Brain microvascular endothelial cell (primary cell): ENCODE data around the gene PRDX1.

Experiments used
- DNase-seq: peaks from one replicate; pipeline ENCODE4 v3.0.0-alpha.2; 2020
- H3K27ac ChIP-seq: fragments of 250-450 bp; sonication (Bioruptor Pico); 2 replicates; pipeline ENCODE4 v1.5.1; 2020; ENCODE audit warnings: mild to moderate bottlenecking, moderate library complexity
- H3K27me3 ChIP-seq: fragments of 250-450 bp; sonication (Bioruptor Pico); replicated peaks from 2 replicates; pipeline ENCODE4 v1.5.1; 2020; ENCODE audit warnings: mild to moderate bottlenecking
- H3K36me3 ChIP-seq: fragments of 250-450 bp; sonication (Bioruptor Pico); replicated peaks from 2 replicates; pipeline ENCODE4 v1.5.1; 2020; ENCODE audit warnings: mild to moderate bottlenecking
- H3K4me3 ChIP-seq: 2 replicates; pipeline ENCODE4 v1.5.1; 2011; ENCODE audit warnings: low read depth, mild to moderate bottlenecking, control low read depth, low read length, moderate library complexity
- in situ Hi-C: cut with HindIII; loops from 2 replicates; pipeline ENCODE4 v1.10.0; 2017; ENCODE audit warnings: low sequenced_read_pairs, low pct_ligation_motif_present
- TF ChIP-seq, protein P1 (sequence below): IDR thresholded peaks from 2 replicates; pipeline ENCODE4 v1.5.1; 2011; ENCODE audit warnings: low read depth, mild to moderate bottlenecking, moderate library complexity, low read length, control low read depth, inconsistent platforms; ENCODE audit errors: missing control alignments

PRDX1 gene

DNA sequence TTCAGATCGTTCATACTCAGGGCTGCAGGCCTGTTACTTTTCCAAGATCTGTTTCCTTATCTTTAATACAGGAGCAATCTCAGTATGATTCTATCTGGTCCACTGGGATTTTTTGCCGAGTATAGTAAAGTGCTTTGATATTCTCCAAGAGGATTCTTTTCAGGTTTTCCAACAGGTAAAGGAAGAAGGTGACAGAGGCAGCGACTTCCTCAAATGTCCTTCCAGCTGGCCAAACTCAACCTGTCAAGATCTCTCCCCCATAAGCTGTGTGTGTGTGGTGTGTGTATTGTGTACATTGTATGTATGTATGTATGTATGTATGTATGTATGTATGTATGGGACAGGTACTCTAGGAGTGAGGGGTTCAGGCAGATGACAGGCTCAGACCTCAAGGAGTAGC is 30.0 kb upstream of the PRDX1 start:
- H3K27me3 ChIP-seq = no peaks in the 10 kb centered on the region
- H3K27ac ChIP-seq = no peak overlapping the region
- peak overlapping the region; percentile 75 for H3K4me3 ChIP-seq
- TF ChIP-seq, protein P1, sequence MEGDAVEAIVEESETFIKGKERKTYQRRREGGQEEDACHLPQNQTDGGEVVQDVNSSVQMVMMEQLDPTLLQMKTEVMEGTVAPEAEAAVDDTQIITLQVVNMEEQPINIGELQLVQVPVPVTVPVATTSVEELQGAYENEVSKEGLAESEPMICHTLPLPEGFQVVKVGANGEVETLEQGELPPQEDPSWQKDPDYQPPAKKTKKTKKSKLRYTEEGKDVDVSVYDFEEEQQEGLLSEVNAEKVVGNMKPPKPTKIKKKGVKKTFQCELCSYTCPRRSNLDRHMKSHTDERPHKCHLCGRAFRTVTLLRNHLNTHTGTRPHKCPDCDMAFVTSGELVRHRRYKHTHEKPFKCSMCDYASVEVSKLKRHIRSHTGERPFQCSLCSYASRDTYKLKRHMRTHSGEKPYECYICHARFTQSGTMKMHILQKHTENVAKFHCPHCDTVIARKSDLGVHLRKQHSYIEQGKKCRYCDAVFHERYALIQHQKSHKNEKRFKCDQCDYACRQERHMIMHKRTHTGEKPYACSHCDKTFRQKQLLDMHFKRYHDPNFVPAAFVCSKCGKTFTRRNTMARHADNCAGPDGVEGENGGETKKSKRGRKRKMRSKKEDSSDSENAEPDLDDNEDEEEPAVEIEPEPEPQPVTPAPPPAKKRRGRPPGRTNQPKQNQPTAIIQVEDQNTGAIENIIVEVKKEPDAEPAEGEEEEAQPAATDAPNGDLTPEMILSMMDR = no peak
- H3K36me3 ChIP-seq = peaks cover 26% of the 10 kb centered on the region
- in situ Hi-C loops = no loop called here
- no peak for DNase-seq

GRCh38 chr1:45550401-45551351 is 29.0 kb upstream of the PRDX1 start, which contains the start of gene AKR1A1:
TSS of gene AKR1A1 (plus strand) at chr1:45550826. CDS start at chr1:45561795, 10,969 bp downstream.
- peak within 1 kb of the TSS; percentile 75 for H3K4me3 ChIP-seq
- DNase-seq = peak; percentile 79
- in situ Hi-C loops = no loop called here
- H3K27ac ChIP-seq = peak within 1 kb of the TSS; percentile 87
- no peaks in the 10 kb centered on the region for H3K27me3 ChIP-seq
- H3K36me3 ChIP-seq = peaks cover 17% of the 10 kb centered on the region
- TF ChIP-seq, protein P1 = peak; percentile 13

DNA sequence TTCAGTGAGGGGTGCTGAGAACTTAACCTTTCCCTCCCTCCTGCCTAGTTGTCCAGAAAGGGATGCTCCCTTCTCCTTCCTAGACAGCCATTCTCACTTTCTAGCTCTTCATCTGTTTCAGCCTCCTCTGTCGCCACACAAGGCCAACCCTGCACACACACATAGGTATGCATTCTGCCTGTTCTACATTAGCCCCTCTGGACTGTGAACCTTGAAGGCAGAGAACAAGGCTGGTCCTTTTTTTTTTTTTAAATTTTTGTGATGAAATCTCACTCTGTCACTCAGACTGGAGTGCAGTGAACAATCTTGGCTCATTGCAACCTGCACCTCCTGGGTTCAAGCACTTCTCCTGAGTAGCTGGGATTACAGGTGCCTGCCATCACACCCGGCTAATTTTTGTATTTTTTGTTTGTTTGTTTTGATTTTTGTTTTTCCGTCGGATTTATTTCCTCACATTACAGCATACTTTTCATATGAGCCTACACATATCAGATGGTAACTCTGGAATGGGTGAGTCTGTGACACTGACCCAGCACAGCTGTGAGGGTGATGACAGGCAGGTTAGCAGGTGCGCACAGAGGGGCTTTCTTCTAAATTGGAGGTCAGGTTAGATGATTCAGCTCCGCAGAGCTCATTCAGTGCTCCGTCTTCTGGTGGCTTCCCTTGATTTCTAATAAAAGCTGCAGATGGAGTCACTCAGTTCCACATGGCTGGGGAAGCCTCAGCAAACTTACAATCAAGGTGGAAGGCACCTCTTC is 24.0 kb upstream of the PRDX1 start:
- no peaks in the 10 kb centered on the region for H3K27me3 ChIP-seq
- in situ Hi-C loops = no loop called here
- H3K27ac ChIP-seq = no peak overlapping the region
- TF ChIP-seq, protein P1 = no peak
- DNase-seq = no peak
- H3K4me3 ChIP-seq = no peak overlapping the region
- no peaks in the 10 kb centered on the region for H3K36me3 ChIP-seq

DNA sequence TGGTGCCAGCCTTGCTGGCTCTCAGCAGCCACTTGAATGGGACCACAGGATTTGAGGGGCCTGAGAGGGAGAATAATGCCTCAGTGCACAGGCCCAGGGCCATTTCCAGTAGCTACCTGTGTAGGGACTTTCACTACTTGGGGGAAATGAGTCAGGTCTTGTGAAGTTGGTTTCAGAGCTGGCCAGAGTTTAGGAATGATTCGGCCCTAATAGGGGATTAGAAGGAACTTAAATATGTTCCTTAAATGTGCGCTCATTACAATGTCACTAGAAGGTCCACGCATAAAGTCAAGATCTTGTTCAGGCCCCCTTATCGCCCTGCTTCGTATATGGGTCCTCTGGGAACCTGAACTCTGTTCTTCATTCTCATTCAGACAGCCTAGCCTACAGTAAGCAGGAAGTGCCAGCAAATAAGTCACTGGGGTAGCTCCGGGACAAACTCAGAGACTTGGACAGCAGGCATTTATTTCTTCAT is 23.4 kb upstream of the PRDX1 start:
- H3K36me3 ChIP-seq = no peaks in the 10 kb centered on the region
- H3K4me3 ChIP-seq = no peak overlapping the region
- TF ChIP-seq, protein P1 = no peak
- in situ Hi-C loops = no loop called here
- no peak for DNase-seq
- H3K27ac ChIP-seq = no peak overlapping the region
- H3K27me3 ChIP-seq = no peaks in the 10 kb centered on the region

GRCh38 chr1:45544530-45544929 is 22.8 kb upstream of the PRDX1 start:
- Histone ChIP-seq H3K27ac (no peak overlapping the region), H3K36me3 (no peaks in the 10 kb centered on the region), H3K4me3 (no peak overlapping the region), H3K27me3 (no peaks in the 10 kb centered on the region)
- DNase-seq = no peak
- in situ Hi-C loops = no loop called here
- TF ChIP-seq, protein P1 = no peak
